GM21619 (cell line): ENCODE measurements around the gene COMMD10.
A peak's percentile ranks its signal among the peaks of the same experiment; 100 is the strongest.

Source experiments
- ATAC-seq: cut with Tn5 transposase; IDR thresholded peaks from one replicate; pipeline ENCODE4 v1.9.1; 2021; ENCODE audit not compliant: unreplicated experiment

The COMMD10 gene

GRCh38 chr5:116209166-116209565 lies 124.3 kb downstream of the COMMD10 start:
- ATAC-seq: no peak

- no peak for ATAC-seq
Observed at GRCh38 chr5:116212225-116212624, 127.4 kb downstream of the COMMD10 start.

- ATAC-seq: no peak
Observed at GRCh38 chr5:116216246-116216645, 131.4 kb downstream of the COMMD10 start.

- peak; percentile 76 for ATAC-seq
Observed at GRCh38 chr5:116225281-116225922, 140.6 kb downstream of the COMMD10 start.

GRCh38 chr5:116229131-116229689 lies 144.4 kb downstream of the COMMD10 start:
- no peak for ATAC-seq

GRCh38 chr5:116231288-116231687 lies 146.5 kb downstream of the COMMD10 start:
- no peak for ATAC-seq

GRCh38 chr5:116234681-116235080 lies 149.9 kb downstream of the COMMD10 start:
- no peak for ATAC-seq

GRCh38 chr5:116237917-116238500 lies 153.2 kb downstream of the COMMD10 start:
- ATAC-seq: no peak

- no peak for ATAC-seq
Observed at GRCh38 chr5:116242343-116242742, 157.5 kb downstream of the COMMD10 start.

- no peak for ATAC-seq
Observed at GRCh38 chr5:116248432-116248831, 163.6 kb downstream of the COMMD10 start.

GRCh38 chr5:116249648-116250047 lies 164.8 kb downstream of the COMMD10 start:
- ATAC-seq: no peak

- ATAC-seq: no peak
Observed at GRCh38 chr5:116256717-116257116, 171.9 kb downstream of the COMMD10 start.

GRCh38 chr5:116265471-116265870 lies 180.6 kb downstream of the COMMD10 start:
- no peak for ATAC-seq

- no peak for ATAC-seq
Observed at GRCh38 chr5:116271446-116272025, 186.7 kb downstream of the COMMD10 start.

GRCh38 chr5:116272281-116272941 lies 187.6 kb downstream of the COMMD10 start:
- no peak for ATAC-seq

GRCh38 chr5:116273448-116274242 lies 188.8 kb downstream of the COMMD10 start:
- peak; percentile 99 for ATAC-seq

GRCh38 chr5:116274251-116274650 lies 189.4 kb downstream of the COMMD10 start:
- ATAC-seq: no peak

- no peak for ATAC-seq
Observed at GRCh38 chr5:116275282-116275681, 190.5 kb downstream of the COMMD10 start.

- ATAC-seq: no peak
Observed at GRCh38 chr5:116276952-116277351, 192.1 kb downstream of the COMMD10 start.

GRCh38 chr5:116280149-116280803 lies 195.5 kb downstream of the COMMD10 start:
- ATAC-seq: no peak
